Thyroid gland (tissue), 4 donors: ENCODE results near the gene GRIP1. TPM values are rescaled to one million over a fixed set of nuclear protein-coding genes. Genes with fewer than 3 reads are reported as not detected.

Experiments
- DNase-seq, 2 donors: peaks; one replicate each; pipeline ENCODE4 v3.0.0-alpha.2; 2019
- H3K27ac ChIP-seq, 3 donors: fragments of 200-600 bp; sonication (generic); 1 replicate in 2 of 3; 2 replicates in 1 of 3; pipeline ENCODE4 v1.5.1; 2016 to 2019; ENCODE audit warnings: mild to moderate bottlenecking in 1 of 3, moderate library complexity in 1 of 3
- H3K27me3 ChIP-seq: fragments of 200-600 bp; sonication (generic); one replicate; pipeline ENCODE4 v1.5.1; 2019
- H3K36me3 ChIP-seq, 2 donors: fragments of 200-600 bp; sonication (generic); one replicate each; pipeline ENCODE4 v1.5.1; 2016 to 2019
- H3K4me1 ChIP-seq, 2 donors: fragments of 200-600 bp; sonication (generic); one replicate each; pipeline ENCODE4 v1.5.1; 2017 to 2019
- H3K4me3 ChIP-seq, 3 donors: fragments of 200-600 bp; sonication (generic); replicated peaks in 1 of 3; 1 replicate in 2 of 3; 2 replicates in 1 of 3; pipeline ENCODE4 v1.5.1; 2016; ENCODE audit warnings: mild to moderate bottlenecking in 1 of 3
- H3K9me3 ChIP-seq: fragments of 200-600 bp; sonication (generic); one replicate; pipeline ENCODE4 v1.5.1; 2017
- POLR2A ChIP-seq, 2 donors: fragments of 450-650 bp; IDR thresholded peaks; one replicate each; pipeline ENCODE4 v1.6.1; 2017; ENCODE audit warnings: antibody characterized with exemption in 2 of 2, mild to moderate bottlenecking in 2 of 2, moderate library complexity in 1 of 2
- WGBS, 2 donors: methylation state at CpG; one replicate each; pipeline ENCODE4 v1.1.5; 2017; 5-methylcytosine and 5-hydroxymethylcytosine counted together
- intact Hi-C: fragments of 100-400 bp; cut with DNase I; formaldehyde crosslinking; loops from one replicate; pipeline ENCODE4 v1.15.1; 2023
- total RNA-seq, 4 donors: library from RNA; depleted of rRNA; stranded (reverse); fragments of >200 nt; gene quantifications; one replicate each; pipeline ENCODE4 v1.2.3, GENCODE V29; 2016
- TF ChIP-seq, protein P1 (sequence below), 6 experiments: fragments of 200-600 bp in 3 of 6; fragments of 450-650 bp in 3 of 6; sonication (generic) in 3 of 6; IDR thresholded peaks; one replicate each; pipeline ENCODE4 v1.5.1; 2016 to 2019; ENCODE audit warnings: antibody characterized with exemption in 6 of 6, mild to moderate bottlenecking in 2 of 6, inconsistent platforms in 1 of 6, moderate library complexity in 1 of 6

Gene GRIP1
- total RNA-seq, 4 donors from 2014 or later, result 9.9 to 21.1 (median 15.6) TPM

DNA sequence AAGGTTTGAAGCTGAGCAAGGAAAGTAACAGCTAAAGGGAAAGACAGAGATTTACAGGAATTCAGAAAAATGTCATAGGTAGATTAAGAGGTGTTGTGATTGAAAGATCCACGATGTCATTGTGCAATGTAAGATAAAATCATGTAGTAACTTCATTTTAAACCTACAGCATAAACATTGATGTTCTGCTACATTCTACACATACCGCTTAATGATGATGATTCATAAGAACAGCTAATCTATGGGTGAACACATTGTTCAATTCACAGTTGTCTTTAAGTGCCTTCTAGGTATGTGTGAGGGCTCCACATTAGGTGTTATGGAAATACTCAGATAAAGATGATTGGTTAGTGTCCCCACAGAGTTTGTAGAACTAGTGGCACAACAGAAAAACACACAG is 170.9 kb downstream of the GRIP1 start:
- DNase-seq, result no peak
- 88% methylated on average over 2 of the region's 2 CpGs for WGBS, 2 donors
- H3K27ac ChIP-seq, result no peak overlapping the region
- intact Hi-C loops, result no loop called here
- H3K27me3 ChIP-seq, result no peaks in the 10 kb centered on the region
- TF ChIP-seq POLR2A (IDR thresholded peaks at IDR 0.05), result no peak
- TF ChIP-seq, protein P1, sequence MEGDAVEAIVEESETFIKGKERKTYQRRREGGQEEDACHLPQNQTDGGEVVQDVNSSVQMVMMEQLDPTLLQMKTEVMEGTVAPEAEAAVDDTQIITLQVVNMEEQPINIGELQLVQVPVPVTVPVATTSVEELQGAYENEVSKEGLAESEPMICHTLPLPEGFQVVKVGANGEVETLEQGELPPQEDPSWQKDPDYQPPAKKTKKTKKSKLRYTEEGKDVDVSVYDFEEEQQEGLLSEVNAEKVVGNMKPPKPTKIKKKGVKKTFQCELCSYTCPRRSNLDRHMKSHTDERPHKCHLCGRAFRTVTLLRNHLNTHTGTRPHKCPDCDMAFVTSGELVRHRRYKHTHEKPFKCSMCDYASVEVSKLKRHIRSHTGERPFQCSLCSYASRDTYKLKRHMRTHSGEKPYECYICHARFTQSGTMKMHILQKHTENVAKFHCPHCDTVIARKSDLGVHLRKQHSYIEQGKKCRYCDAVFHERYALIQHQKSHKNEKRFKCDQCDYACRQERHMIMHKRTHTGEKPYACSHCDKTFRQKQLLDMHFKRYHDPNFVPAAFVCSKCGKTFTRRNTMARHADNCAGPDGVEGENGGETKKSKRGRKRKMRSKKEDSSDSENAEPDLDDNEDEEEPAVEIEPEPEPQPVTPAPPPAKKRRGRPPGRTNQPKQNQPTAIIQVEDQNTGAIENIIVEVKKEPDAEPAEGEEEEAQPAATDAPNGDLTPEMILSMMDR (IDR thresholded peaks at IDR 0.05), result no peak
- H3K36me3 ChIP-seq, result no peaks in the 10 kb centered on the region
- no peaks in the 10 kb centered on the region for H3K9me3 ChIP-seq
- H3K4me1 ChIP-seq, result no peaks in the 10 kb centered on the region
- no peak overlapping the region for H3K4me3 ChIP-seq

DNA sequence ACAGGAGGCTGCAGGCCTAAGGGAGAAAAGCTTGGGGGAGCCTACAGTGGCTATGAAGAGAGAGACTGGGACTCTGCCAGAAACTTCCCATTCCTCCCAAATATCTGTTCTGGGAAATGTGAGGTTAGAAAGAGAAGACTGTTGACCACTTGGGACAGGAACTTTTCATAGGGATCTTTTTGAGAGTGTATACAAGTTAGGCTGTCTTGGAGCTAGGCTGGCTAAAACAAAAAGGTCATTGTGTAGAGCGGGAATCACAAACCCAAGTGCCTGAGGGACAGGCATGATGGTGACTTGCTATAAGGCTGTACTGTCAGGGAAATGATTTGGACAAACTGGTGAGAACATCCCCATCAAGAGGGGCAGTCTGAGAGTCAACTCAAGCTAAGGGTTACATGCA is 175.1 kb downstream of the GRIP1 start:
- Histone ChIP-seq H3K9me3 (no peaks in the 10 kb centered on the region), H3K4me3 (no peak overlapping the region), H3K27ac (no peak overlapping the region), H3K36me3 (no peaks in the 10 kb centered on the region), H3K4me1 (no peaks in the 10 kb centered on the region), H3K27me3 (no peaks in the 10 kb centered on the region)
- TF ChIP-seq, protein P1 (IDR thresholded peaks at IDR 0.05), result no peak
- no peak for TF ChIP-seq POLR2A (IDR thresholded peaks at IDR 0.05)
- 89 to 90% methylated on average over 1 of the region's 1 CpG for WGBS, 2 donors
- intact Hi-C loops, result no loop called here
- DNase-seq, result no peak

DNA sequence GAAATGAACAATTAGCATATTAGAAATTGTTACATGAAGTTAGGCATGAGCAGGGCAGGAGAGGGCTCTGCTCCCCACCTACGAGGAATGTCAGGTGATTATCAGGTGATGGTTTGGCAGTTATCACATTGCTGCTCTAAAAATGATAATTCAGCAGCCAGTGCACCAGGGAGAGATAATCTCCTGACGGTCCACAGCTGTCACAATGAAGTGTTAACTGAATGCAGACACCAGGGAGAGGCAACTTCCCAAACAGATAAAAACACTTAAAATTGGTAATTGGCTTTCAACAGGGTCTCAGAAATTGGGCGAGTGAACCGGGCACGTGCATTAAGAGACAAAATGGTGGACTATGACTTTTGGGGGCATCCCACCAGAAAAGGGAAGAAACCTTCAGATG is 176.0 kb downstream of the GRIP1 start:
- Histone ChIP-seq H3K36me3 (no peaks in the 10 kb centered on the region), H3K27me3 (no peaks in the 10 kb centered on the region), H3K4me3 (no peak overlapping the region), H3K27ac (no peak overlapping the region), H3K9me3 (no peaks in the 10 kb centered on the region), H3K4me1 (no peaks in the 10 kb centered on the region)
- DNase-seq, result no peak
- TF ChIP-seq, protein P1 (IDR thresholded peaks at IDR 0.05), result no peak
- TF ChIP-seq POLR2A (IDR thresholded peaks at IDR 0.05), result no peak
- intact Hi-C loops, result no loop called here
- WGBS, 2 donors, result 65 to 71% methylated on average over 5 of the region's 5 CpGs

DNA sequence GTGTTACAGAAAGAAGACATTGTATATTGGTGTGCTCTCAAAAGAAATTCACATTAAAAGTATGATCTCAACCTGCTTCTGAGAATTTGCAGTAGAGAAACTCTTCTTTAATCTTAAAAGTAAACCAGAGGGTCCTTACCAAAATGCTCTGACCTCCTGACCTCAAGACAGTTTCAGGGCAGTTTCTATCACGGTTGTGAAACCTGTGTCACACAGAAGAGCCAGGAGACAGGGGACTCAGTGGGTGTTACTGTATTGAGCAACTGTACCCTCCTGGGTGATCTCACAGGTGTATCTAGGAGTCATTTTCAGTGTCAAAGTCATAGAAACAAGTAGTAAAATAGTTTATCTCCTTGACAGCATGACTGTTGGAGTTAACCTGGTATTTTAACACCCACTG is 178.0 kb downstream of the GRIP1 start:
- no peak for DNase-seq
- no peak overlapping the region for H3K27ac ChIP-seq
- H3K36me3 ChIP-seq, result no peaks in the 10 kb centered on the region
- H3K27me3 ChIP-seq, result no peaks in the 10 kb centered on the region
- TF ChIP-seq, protein P1 (IDR thresholded peaks at IDR 0.05), result no peak
- no peak for TF ChIP-seq POLR2A (IDR thresholded peaks at IDR 0.05)
- 53 to 64% methylated on average over 1 of the region's 1 CpG for WGBS, 2 donors
- H3K9me3 ChIP-seq, result no peaks in the 10 kb centered on the region
- no peak overlapping the region for H3K4me3 ChIP-seq
- intact Hi-C loops, result no loop called here
- H3K4me1 ChIP-seq, result no peaks in the 10 kb centered on the region

DNA sequence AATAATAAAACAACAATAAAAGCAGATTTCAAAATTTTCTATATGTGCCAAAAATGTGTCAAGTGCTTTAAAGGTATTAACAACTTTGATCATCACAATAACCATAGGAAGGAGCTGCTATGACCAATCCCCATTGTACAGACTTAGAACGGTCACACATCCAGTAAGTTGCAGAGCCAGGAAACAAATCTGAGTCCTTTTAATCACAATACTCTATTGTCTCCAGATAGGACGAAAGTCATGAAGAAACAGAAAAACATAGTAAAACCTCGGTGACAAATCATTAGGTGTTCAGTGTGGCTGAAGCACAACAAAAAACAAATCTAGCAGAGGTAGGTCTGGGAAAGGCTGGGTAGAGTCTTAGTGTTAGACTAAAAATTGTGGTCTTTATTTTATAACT is 178.8 kb downstream of the GRIP1 start:
- intact Hi-C loops, result no loop called here
- TF ChIP-seq POLR2A (IDR thresholded peaks at IDR 0.05), result no peak
- TF ChIP-seq, protein P1 (IDR thresholded peaks at IDR 0.05), result no peak
- Histone ChIP-seq H3K27ac (no peak overlapping the region), H3K36me3 (no peaks in the 10 kb centered on the region), H3K4me1 (no peaks in the 10 kb centered on the region), H3K9me3 (no peaks in the 10 kb centered on the region), H3K4me3 (no peak overlapping the region), H3K27me3 (no peaks in the 10 kb centered on the region)
- no peak for DNase-seq
- 75 to 80% methylated on average over 3 of the region's 3 CpGs for WGBS, 2 donors
